ENCODE measurements around the gene MAST4.
A peak's percentile ranks its signal among the peaks of the same experiment; 100 is the strongest.

Gene MAST4

DNA sequence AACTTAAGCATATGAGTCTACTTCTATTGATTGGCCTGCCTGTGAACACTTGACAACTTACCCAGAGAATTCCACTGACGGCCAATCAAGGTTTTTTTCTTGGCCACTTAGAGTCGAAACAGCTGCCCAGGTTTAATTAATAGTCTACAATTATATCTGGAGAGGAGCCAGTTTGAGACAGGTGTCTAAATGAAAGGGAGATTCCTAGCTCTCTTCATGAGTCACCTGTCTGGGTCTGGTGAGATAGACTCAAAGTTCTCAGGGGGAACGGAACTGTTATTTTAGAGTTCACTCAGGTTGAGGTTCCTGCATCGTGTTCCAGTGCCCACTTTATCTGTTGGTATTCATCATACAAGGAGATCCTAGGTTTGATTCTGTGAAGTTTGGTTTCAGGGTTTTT lies 489.4 kb downstream of the MAST4 start:
- DNase-seq (ENCODE audit: low spot score): no peak

DNA sequence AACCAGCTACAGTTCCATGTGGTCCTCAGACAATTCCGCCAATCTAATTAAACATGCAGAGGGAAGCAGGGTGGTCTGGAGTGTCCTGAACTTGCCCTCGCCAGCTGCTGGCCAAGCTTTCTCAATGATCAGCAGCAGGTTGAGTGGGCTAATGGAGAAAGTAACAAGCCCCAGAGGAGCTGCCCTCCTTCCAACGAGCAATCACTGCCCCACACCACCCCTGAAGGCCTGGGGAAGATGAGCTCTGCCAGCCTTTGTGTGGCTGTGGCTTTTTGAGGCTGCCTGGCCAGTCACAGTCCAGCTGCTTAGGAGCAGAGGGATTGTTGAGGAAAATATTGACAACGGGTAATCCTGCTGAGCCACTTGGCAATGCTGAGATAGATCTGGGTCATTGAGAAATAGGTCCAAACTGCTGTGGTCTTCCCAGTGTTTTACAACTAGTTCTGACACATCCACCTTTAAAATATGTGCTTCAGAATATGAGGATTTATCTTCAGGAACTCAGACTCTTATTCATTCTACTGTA lies 493.1 kb downstream of the MAST4 start:
- DNase-seq (ENCODE audit: low spot score): no peak

DNA sequence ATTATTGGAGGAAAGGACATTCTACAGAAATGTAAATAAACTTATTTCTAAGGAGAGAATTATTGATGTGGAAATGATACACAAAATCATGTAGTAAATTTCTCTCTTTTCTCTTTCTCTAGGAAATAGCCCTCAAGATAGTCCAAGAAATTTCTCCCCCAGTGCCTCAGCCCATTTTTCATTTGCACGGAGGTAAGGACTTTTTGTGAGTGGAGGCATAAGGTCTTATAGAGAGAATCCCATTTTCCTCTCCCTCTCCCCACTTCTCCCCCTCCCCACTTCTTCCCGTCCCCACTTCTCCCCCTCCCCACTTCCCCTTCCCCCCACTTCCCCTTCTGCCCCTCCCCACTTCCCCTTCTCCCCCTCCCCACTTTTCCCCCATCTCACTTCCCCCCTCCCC lies 493.8 kb downstream of the MAST4 start:
- no peak for DNase-seq (ENCODE audit: low spot score)

DNA sequence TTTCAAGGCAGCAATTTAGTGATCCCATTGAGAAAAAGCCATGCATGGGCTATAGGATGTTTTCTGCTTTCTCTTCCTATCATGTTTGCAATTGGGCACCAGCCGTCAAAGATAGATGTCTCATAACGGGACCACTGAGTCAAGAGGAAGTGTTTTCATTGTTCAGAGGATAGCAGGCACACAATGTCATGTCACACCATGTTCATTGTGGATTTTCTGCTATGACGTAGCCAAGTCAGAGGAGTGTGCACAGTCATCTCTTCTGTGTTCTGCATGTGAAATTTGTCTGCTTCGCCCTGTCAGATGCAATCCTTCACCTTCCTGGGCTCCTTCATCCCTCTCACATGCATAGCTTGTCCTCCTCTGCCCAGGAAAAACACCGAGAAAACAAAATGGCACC lies 494.4 kb downstream of the MAST4 start:
- DNase-seq (ENCODE audit: low spot score): no peak

DNA sequence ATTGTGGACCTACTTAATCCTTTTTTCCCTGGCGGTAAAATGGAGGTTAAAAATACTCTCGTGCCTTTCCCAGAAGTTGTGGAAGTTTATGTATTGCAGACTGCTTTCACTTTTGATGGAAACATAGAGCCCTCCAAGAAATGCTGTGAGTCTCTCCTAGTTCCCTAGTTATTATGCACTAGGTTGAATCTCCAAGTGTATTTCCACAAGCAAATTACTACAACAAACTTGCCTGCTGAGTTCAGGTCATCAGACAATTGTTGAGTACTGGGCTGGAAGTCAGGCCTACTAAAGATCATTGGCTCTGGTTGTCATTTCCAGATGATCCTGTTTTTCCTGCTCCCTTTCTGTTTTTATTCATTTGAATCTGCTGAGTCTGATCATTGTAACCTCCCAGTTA lies 496.3 kb downstream of the MAST4 start:
- no peak for DNase-seq (ENCODE audit: low spot score)

DNA sequence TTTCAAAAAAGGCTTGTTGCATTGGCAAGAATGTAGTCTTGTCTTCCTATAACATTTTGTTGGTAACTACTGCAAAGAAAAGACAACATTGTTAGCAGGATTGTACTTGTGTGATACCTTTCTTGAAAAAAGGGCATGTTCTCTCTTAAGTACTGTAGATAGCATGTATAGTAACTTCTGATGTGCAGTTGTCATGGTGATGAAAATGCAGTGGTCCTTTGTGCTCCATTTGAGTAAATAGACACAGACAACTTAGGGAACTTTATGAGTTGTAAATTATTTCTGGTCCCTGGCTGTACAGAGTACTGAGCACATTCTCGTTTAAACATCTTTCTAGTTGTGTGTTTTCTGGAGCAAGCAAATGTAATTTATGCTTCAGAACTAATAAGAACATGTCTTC lies 497.1 kb downstream of the MAST4 start:
- no peak for DNase-seq (ENCODE audit: low spot score)

DNA sequence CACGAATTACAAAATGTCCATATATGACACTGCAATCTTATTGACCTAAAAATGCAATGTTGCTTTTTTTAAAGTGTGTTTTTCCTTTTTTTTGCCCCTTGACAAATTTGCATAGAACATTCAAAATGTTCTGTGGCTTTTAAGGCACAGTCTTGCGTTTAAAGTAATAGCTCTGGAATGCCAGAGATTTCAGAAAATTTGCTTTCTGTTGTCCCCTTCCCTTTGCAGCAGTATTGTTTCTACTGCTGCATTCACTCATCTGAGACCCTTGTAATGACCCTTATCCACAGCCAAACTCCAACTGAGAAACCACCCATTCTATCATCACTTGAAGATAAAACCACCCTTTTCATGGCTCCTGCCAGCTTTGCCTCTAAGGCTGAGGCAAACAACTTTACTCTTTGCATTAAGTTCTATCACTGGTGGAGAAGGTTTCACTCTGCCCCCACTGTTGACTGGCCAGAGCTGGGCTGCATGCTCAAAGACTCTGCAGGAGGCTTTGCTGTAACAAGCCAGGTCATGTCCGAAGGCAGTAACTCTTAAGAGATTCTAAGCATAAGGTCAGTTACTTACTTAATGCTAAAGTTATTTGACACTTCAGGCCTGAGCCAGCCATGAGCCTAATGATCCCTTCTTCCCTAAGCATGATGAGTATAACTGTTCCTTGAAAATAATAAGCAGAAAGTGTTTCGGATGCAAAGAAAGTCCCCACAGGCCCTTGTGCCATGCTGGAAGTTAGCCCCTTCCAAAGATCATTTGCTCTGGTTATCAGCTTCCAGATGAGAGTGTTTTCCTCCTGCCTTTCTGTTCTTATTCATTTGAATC lies 498.5 kb downstream of the MAST4 start:
- no peak for DNase-seq (ENCODE audit: low spot score)

DNA sequence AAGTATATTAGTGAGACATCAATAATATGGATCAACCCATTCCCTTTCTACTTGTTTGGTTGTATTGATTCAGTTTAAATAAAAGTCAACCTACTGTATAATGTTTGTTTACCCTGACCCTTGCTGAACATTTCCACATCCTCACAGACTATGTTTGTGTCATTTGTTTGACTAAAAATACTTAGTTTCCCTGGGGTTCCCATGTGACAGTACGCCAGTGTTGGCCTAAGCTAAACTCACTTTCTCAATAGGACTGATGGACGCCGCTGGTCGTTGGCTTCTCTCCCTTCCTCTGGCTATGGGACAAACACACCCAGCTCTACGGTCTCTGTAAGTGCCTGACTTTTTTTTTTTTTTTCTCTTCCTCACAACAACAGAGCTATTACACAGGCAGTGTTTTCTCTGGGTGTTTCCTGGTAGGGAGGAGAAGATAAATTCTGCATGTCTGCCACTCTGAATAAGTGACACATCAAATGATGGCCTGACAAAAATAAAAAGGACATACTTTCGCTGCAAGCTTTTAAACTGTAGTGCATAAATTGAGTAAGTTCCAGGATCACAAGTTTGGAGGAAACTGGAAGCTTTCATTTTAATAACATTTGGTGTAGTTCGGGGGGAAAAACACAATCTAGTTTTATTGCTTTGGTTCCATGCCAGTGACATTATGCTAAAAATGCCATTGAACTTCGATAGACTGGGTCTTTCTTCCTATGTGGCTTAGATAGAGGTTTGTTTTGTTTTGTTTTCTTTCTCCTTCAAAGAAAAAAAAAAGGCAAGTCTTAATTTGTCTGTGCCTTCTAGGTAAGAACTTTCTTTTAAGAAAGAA lies 499.4 kb downstream of the MAST4 start:
- no peak for DNase-seq (ENCODE audit: low spot score)

DNA sequence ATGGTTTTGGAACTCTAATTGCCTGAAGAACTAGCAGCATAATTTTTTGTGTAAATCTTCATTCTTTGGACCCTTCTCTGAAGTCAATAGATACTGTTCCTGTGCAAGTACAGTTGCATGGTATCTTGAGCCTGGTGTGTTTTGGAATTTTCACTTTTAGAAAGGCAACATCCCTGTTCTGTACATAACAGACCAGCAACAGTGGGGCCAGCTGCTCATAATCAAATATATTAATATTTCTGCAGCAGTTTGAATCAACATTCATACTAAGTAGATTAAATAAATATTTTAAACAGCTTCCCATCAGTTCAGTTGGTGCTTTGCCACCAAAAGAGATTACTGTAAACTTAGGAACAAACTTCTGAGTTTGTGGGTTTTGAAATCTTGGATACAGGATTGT lies 502.5 kb downstream of the MAST4 start:
- no peak for DNase-seq (ENCODE audit: low spot score)

DNA sequence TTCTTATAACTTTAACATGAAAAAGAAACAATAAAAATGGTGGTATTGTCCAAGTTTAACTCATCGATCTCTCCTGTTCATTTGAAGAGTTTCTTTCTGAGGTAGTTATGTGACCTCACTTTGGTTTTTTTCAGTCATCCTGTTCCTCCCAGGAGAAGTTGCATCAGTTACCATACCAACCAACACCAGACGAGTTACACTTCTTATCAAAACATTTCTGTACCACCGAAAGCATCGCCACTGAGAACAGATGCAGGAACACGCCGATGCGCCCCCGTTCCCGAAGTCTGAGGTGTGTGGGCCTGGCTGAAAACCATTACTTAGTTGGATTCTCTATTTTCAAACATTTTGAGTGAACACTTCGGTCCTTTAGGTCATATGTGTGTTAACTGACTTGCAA lies 504.1 kb downstream of the MAST4 start:
- DNase-seq (ENCODE audit: low spot score): no peak

DNA sequence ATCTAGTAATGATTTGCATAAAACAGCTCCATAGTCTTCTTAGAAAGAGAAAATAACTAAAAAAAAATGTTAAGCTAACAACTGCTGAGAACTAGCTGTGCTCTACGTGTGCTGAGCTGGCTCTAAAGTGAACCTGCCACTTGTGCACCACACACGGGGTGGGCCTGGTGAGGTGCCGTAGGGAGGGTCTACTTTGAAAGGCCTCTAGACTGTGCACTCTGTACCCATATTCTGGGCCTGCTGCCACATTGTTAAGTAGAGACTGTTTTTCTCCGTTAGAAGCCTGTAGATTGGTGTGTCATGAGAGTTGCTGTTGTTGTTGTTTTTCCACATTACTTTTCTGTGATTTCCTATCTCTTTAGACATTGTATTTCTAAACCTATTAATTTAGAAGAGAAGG lies 506.5 kb downstream of the MAST4 start:
- no peak for DNase-seq (ENCODE audit: low spot score)

DNA sequence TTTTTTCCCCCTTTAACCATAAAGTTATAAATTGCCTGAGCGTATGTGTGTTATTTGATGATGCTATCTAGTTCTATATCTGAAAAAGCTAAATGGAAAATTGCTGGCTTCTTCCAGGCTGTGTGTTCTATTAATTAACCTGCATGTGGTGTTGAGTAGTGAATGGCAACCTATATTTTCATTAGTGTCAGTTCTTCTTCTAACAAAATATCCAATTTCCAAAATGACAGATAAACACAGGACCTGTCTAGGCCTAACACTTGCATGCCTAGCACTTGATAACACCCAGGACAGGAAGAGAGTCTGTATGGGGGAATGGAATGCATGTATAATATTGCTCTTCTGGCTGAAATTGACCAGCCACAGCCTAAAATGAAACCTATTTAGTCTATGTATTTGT lies 508.7 kb downstream of the MAST4 start:
- no peak for DNase-seq (ENCODE audit: low spot score)

DNA sequence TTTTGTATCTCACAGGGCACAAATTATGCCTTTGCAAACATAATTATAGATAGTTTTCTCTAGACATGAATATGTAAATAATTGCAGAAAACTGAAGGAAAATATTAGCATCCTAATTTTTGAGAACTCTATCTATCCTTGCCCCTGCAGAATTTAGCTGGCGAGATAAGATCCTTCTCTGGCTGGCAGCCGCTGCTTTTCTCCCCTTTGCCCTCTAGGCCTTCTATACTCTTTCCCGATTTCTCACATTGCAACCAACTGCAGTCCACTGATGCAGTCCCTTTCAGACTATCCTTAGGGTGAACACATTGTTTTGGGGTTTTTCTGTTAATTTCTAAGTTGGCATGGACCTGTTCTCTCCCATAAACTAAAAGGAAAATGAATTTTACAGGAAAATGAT lies 509.1 kb downstream of the MAST4 start:
- no peak for DNase-seq (ENCODE audit: low spot score)

DNA sequence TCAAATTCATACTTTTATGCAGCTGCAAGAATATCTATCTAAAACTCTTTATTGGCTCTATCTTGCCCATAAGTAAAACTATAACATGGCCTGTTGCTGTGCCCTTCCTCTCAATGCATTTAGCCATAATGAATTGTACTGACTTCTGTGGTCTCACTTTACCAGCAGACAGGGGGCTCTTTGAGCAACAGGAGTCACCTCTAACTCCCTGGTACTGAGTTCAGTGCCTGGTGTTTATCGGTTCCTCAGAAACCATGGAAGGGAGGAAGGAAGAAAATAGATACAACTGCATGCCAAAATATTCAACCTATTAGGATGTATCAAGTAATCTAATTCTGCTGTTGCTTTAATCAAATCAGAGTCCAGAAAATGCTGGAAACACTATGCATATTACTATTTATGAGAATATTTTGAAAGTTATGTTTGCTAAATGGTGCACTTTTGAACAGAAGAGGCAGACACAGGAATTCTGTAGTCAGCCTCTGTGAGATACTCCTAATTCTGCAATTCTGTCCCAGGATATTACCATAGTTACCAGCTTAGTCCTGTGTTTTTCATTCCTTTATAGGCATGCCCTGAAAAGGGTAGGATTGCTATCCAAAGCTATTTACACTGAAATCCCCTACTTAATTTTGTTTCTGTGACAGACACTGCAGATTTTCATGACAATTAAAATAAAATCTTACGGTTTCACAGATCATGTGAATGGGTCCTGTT lies 510.6 kb downstream of the MAST4 start:
- DNase-seq (ENCODE audit: low spot score): no peak

DNA sequence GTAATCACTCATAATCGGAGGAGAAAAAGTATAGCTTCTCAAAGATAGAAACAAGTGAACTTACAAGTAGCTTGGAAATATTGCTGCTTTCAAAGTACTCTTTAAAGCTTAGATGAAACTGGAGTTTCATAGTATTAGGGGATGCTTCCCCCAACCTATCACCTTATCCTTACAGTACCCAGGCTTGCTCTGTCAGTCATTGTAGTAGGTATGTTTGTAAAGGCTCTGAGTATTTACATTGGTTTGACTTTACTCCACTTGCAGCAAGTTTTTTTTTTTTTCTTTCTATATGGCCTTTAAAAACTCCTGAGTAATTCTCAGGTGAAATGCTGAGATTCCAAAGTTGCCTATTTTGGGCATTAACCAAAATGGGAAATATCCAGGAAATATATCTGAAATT lies 515.6 kb downstream of the MAST4 start:
- DNase-seq (ENCODE audit: low spot score): no peak

DNA sequence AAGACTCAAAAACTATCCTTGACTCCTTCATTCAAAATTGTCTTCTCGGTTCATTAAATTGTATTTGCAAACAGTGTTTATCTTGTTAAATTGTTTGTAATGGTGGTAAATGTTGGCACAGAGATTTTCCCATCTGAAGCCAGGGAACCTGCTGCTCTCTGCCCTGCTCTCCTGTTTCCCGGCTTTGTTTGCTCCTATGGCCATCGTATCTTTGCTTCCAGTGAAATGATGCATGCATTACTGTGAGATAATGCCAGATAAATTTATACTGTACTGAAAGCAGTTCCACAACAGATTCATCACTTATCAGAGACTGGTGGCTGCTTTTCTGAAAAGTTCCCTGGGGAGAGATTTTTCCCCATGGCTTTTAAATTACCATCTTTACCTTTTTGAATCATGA lies 519.1 kb downstream of the MAST4 start:
- no peak for DNase-seq (ENCODE audit: low spot score)

DNA sequence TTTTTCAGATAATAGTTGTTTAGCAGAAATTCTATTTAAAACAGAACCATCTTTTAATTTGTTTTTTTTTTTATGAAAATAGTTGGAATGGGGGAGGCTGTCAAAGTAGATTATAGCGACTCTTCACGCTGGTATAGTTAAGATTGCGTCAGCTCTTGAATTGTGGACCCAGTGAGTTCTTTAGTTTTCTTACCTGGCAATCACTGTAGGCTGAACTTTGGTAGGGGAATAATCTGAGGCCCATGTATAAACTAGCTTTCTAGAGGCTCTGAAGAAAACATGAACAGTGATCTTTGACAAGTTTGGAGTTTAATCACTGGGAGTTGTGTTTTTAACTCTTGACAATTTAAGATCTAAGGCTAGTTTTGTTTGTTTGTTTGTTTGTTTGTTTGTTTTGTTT lies 519.6 kb downstream of the MAST4 start:
- DNase-seq (ENCODE audit: low spot score): no peak

DNA sequence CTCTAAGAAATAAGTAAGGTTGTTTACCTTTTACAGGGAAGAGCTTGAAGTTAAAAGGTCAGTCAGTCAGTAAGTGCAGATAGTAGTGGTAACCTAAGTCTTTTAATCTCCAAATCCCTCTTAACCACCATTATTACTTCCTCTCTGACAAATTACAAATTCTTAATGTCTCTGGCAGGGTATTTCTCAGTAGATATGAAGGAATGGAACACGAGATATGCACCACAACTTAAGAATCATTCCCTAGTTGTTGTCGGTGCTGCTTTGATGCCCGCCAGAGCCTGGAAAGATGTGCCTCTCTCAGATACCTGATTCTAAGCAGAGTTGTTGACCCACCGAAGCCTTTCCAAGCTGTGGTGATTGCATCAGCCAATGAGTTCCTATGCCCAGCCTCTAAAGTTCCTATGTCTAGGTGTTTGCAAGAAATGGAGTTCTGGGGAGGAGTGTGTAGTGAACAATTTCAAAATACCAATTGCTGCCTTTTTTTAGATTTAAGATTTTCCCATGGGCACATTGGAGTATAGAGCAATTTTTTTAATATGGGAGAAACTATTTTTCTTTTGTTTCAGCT lies 521.9 kb downstream of the MAST4 start:
- DNase-seq (ENCODE audit: low spot score): no peak

DNA sequence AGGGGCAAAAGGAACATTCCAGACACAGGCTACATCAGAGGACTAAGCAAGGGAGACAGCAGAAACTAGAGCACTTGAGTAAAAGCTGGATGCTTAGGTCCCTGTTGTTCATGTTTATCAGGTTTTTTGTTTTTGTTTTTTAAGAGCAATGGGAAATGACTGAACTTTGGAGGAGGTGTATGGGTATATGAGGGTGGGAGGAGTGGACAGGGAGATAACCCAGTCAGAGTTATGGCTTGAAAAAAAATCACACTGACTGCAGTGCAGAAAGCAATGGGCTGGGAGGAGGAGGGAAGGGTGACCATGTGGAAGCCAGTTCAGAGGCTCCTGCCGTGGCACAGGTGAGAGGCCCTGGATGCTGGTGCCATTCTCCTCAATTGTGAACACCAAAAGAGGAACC lies 522.8 kb downstream of the MAST4 start:
- DNase-seq (ENCODE audit: low spot score): no peak

DNA sequence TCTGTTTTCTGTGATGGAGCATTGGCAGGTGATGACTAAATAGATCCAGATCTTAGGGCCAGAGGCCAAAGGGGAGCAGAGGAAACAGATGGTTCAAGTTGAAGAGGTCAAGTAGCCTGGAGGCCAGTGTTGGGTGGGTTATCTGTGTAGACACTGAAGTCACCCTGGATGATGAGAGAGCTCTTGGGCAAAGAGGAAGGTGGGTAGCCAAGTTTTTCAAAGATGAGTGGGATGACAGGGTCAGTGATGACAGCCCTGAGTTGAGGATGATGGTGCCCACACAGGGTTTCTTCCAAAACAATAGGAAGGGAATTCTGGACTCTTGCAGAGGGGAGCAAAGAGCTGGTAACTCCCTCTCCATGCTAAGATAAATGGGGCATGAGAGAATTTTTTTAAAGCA lies 523.8 kb downstream of the MAST4 start:
- peak; percentile 19 for DNase-seq (ENCODE audit: low spot score)

DNA sequence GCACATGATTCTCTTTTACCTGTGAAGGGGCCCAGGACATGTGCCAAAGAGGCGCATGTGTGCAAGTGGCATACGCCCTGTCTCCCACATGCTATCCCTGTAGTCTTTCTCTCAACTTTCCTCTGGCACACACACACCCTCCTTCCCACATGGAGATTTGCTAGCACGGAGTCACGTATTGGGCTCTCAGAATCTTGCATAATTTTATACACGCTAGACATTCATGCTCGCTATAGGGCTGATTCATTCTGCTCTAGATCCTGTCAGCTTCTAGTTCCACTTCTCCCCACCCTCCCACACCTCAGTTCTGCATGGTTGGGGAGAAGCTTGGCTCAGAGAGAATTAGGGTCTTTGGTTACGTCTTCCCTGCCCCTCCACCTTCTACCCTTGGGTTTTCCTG lies 527.6 kb downstream of the MAST4 start:
- no peak for DNase-seq (ENCODE audit: low spot score)

DNA sequence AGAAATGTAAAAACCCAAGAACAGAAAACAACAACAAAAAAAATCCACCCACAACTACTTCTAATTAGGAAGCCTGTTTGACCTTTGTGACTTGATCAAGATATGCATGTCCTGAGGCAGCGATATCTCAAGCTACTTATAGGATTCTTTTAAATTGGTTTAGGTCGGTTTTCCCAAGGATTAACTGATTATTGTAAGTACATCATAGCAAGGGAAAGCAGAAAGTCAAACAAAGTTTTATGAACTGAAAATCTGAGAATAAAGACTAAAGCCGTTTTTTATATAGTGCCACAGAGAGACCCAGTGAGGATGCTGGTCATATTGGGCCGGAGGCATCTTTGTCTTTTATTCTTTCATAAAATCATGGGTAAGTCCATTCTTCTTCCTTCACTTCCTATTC lies 528.4 kb downstream of the MAST4 start:
- no peak for DNase-seq (ENCODE audit: low spot score)

Measured in kidney capillary endothelial cell (primary cell).